ENCODE results near the gene TTLL11. TPM values are rescaled to one million over a fixed set of nuclear protein-coding genes. Genes with fewer than 3 reads are reported as not detected.
A peak's percentile ranks its signal among the peaks of the same experiment; 100 is the strongest.

The TTLL11 gene
- total and polyA plus RNA-seq, 4 donors = 3.6 to 7.8 (median 5.9) TPM

GRCh38 chr9:122086873-122087272 lies 6.2 kb downstream of the TTLL11 start:
- ATAC-seq (ENCODE audit: insufficient read depth, low FRiP score) (no peak), DNase-seq (no peak)
- H3K9me3 ChIP-seq (ENCODE audit: control insufficient read depth in 4 of 4, insufficient read depth in 3 of 4, low read length in 3 of 4) = no peaks in the 10 kb centered on the region
- no peaks in the 10 kb centered on the region for H3K36me3 ChIP-seq (ENCODE audit: control insufficient read depth in 4 of 4, insufficient read depth in 4 of 4, low read length in 4 of 4)
- H3K9ac ChIP-seq (ENCODE audit: insufficient read depth in 1 of 2, low read length in 2 of 2) = no peak overlapping the region
- H3K27me3 ChIP-seq (ENCODE audit: control insufficient read depth in 3 of 3, insufficient read depth in 3 of 3, low read length in 2 of 3) = no peaks in the 10 kb centered on the region
- no peak for TF ChIP-seq CTCF (IDR thresholded peaks at IDR 0.05; ENCODE audit: control extremely low read depth, extremely low read depth)
- 93 to 95% methylated on average over 1 of the region's 1 CpG for WGBS, 2 donors
- no peak overlapping the region for H3K27ac ChIP-seq (ENCODE audit: low read depth in 1 of 2, low read length in 1 of 2)
- H3K4me1 ChIP-seq (ENCODE audit: control insufficient read depth in 5 of 5, insufficient read depth in 5 of 5, low read length in 5 of 5) = peaks cover 5 to 10% (median 6%) of the 10 kb centered on the region in 5 donors
- no peak overlapping the region for H3K4me3 ChIP-seq

GRCh38 chr9:122085260-122085659 lies 7.8 kb downstream of the TTLL11 start:
- Histone ChIP-seq H3K27me3 (ENCODE audit: control insufficient read depth in 3 of 3, insufficient read depth in 3 of 3, low read length in 2 of 3) (no peaks in the 10 kb centered on the region), H3K4me1 (ENCODE audit: control insufficient read depth in 5 of 5, insufficient read depth in 5 of 5, low read length in 5 of 5) (peaks cover 0 to 14% (median 4%) of the 10 kb centered on the region in 5 donors), H3K27ac (ENCODE audit: low read depth in 1 of 2, low read length in 1 of 2) (no peak overlapping the region), H3K36me3 (ENCODE audit: control insufficient read depth in 4 of 4, insufficient read depth in 4 of 4, low read length in 4 of 4) (no peaks in the 10 kb centered on the region), H3K9me3 (ENCODE audit: control insufficient read depth in 4 of 4, insufficient read depth in 3 of 4, low read length in 3 of 4) (no peaks in the 10 kb centered on the region), H3K9ac (ENCODE audit: insufficient read depth in 1 of 2, low read length in 2 of 2) (no peak overlapping the region), H3K4me3 (no peak overlapping the region)
- DNase-seq (no peak), ATAC-seq (ENCODE audit: insufficient read depth, low FRiP score) (no peak)
- 100% methylated on average over 1 of the region's 1 CpG for WGBS, 2 donors
- no peak for TF ChIP-seq CTCF (IDR thresholded peaks at IDR 0.05; ENCODE audit: control extremely low read depth, extremely low read depth)

- Histone ChIP-seq H3K4me1 (ENCODE audit: control insufficient read depth in 5 of 5, insufficient read depth in 5 of 5, low read length in 5 of 5) (peaks cover 0 to 14% (median 4%) of the 10 kb centered on the region in 5 donors), H3K9me3 (ENCODE audit: control insufficient read depth in 4 of 4, insufficient read depth in 3 of 4, low read length in 3 of 4) (no peaks in the 10 kb centered on the region), H3K27me3 (ENCODE audit: control insufficient read depth in 3 of 3, insufficient read depth in 3 of 3, low read length in 2 of 3) (no peaks in the 10 kb centered on the region), H3K27ac (ENCODE audit: low read depth in 1 of 2, low read length in 1 of 2) (no peak overlapping the region), H3K4me3 (no peak overlapping the region), H3K36me3 (ENCODE audit: control insufficient read depth in 4 of 4, insufficient read depth in 4 of 4, low read length in 4 of 4) (no peaks in the 10 kb centered on the region), H3K9ac (ENCODE audit: insufficient read depth in 1 of 2, low read length in 2 of 2) (no peak overlapping the region)
- DNase-seq = no peak
- ATAC-seq (ENCODE audit: insufficient read depth, low FRiP score) = no peak
- TF ChIP-seq CTCF (IDR thresholded peaks at IDR 0.05; ENCODE audit: control extremely low read depth, extremely low read depth) = no peak
- WGBS, 2 donors = 83 to 89% methylated on average over 9 of the region's 9 CpGs
Observed at GRCh38 chr9:122084026-122084675, 9.0 kb downstream of the TTLL11 start.

DNA sequence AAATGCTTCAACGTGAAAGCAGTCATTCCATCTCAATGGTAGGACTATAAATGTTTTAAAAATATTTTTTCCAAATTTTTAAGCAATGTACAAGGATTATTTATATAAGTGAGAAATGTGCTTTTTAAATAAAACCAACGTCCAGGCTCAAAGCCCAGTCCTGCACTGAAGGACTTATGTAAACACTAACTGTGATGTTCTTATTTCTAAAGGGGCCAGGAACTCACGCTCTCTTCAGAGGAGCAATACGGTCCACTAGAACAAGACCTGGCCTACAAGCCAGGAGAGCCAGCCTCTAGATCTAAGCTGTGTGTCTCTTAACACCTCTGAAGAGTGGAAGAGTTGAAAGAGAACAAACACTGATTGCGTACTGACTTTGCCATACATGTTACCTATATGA lies 12.1 kb downstream of the TTLL11 start:
- Histone ChIP-seq H3K4me1 (ENCODE audit: control insufficient read depth in 5 of 5, insufficient read depth in 5 of 5, low read length in 5 of 5) (peaks cover 0 to 14% (median 4%) of the 10 kb centered on the region in 5 donors), H3K27me3 (ENCODE audit: control insufficient read depth in 3 of 3, insufficient read depth in 3 of 3, low read length in 2 of 3) (no peaks in the 10 kb centered on the region), H3K9ac (ENCODE audit: insufficient read depth in 1 of 2, low read length in 2 of 2) (no peak overlapping the region), H3K4me3 (no peak overlapping the region), H3K9me3 (ENCODE audit: control insufficient read depth in 4 of 4, insufficient read depth in 3 of 4, low read length in 3 of 4) (peaks cover 0 to 4% (median under 1%) of the 10 kb centered on the region in 4 donors), H3K36me3 (ENCODE audit: control insufficient read depth in 4 of 4, insufficient read depth in 4 of 4, low read length in 4 of 4) (peaks cover 0 to 2% (median under 1%) of the 10 kb centered on the region in 4 donors), H3K27ac (ENCODE audit: low read depth in 1 of 2, low read length in 1 of 2) (no peak overlapping the region)
- no peak for TF ChIP-seq CTCF (IDR thresholded peaks at IDR 0.05; ENCODE audit: control extremely low read depth, extremely low read depth)
- ATAC-seq (ENCODE audit: insufficient read depth, low FRiP score) (no peak), DNase-seq (peak; percentile 53 to 85 (median 73))
- 53 to 75% methylated on average over 5 of the region's 5 CpGs for WGBS, 2 donors
